Uterus (tissue), 2 donors: ENCODE measurements around the gene SMIM24.

Experiments
- POLR2A ChIP-seq, 2 donors: fragments of 450-650 bp; IDR thresholded peaks; one replicate each; pipeline ENCODE4 v1.6.1; 2016; ENCODE audit warnings: antibody characterized with exemption in 2 of 2, mild to moderate bottlenecking in 1 of 2, moderate library complexity in 1 of 2
- TF ChIP-seq, protein P1 (sequence below), 4 experiments: fragments of 200-600 bp in 2 of 4; fragments of 450-650 bp in 2 of 4; sonication (generic) in 2 of 4; IDR thresholded peaks; one replicate each; pipeline ENCODE4 v1.5.1; 2016 to 2019; ENCODE audit warnings: antibody characterized with exemption in 4 of 4, mild to moderate bottlenecking in 2 of 4, moderate library complexity in 1 of 4

DNA sequence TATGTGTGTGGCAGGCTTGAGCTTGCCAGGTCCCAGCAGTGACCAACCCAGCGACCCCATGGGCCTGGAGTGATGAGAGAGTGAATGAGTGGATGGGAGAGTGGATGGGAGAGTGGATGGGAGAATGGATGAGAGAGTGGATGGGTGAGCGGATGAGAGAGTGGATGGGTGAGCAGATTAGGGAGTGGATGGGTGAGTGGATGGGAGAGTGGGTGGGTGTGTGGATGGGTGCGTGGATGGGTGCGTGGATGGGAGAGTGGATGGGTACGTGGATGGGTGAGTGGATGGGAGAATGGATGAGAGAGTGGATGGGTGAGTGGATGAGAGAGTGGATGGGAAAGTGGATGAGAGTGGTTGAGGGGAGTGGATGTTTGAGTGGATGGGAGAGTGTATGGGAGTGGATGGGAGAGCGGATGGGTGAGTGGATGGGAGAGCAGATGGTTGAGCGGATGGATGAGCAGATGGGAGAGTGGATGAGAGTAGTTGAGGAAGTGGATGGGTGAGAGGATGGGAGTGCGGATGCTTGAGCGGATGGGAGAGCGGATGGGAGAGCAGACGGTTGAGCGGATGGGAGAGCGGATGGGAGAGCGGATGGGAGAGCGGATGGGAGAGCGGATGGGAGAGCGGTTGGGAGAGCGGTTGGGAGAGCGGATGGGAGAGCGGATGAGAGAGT is 48.4 kb upstream of the SMIM24 start:
- TF ChIP-seq POLR2A (IDR thresholded peaks at IDR 0.05), result no peak
- TF ChIP-seq, protein P1, sequence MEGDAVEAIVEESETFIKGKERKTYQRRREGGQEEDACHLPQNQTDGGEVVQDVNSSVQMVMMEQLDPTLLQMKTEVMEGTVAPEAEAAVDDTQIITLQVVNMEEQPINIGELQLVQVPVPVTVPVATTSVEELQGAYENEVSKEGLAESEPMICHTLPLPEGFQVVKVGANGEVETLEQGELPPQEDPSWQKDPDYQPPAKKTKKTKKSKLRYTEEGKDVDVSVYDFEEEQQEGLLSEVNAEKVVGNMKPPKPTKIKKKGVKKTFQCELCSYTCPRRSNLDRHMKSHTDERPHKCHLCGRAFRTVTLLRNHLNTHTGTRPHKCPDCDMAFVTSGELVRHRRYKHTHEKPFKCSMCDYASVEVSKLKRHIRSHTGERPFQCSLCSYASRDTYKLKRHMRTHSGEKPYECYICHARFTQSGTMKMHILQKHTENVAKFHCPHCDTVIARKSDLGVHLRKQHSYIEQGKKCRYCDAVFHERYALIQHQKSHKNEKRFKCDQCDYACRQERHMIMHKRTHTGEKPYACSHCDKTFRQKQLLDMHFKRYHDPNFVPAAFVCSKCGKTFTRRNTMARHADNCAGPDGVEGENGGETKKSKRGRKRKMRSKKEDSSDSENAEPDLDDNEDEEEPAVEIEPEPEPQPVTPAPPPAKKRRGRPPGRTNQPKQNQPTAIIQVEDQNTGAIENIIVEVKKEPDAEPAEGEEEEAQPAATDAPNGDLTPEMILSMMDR (IDR thresholded peaks at IDR 0.05), result no peak
